NCI-H187 treated with DMSO at 0.1 percent for 48 hours (cell line): Measurements from ENCODE around the gene ARHGAP20.

Experiments used
- DNase-seq: peaks from one replicate; lab custom pipeline; 2025; lab: John Stamatoyannopoulos, UW

Gene ARHGAP20

GRCh38 chr11:110711776-110712658 is at the start of gene ARHGAP20:
Gene ARHGAP20 (minus strand): TSS chr11:110712437. CDS start chr11:110712231, 206 bp downstream.
- DNase-seq: no peak

GRCh38 chr11:110761991-110762390 is 49.8 kb upstream of the ARHGAP20 start:
- DNase-seq: no peak

- no peak for DNase-seq
Measured at GRCh38 chr11:110761131-110761530, 48.9 kb upstream of the ARHGAP20 start.

- DNase-seq: peak; percentile 56
Measured at GRCh38 chr11:110759972-110760381, 47.7 kb upstream of the ARHGAP20 start.

- no peak for DNase-seq
Measured at GRCh38 chr11:110757962-110758755, 45.9 kb upstream of the ARHGAP20 start.

GRCh38 chr11:110757066-110757465 is 44.8 kb upstream of the ARHGAP20 start:
- DNase-seq: no peak

GRCh38 chr11:110755941-110756340 is 43.7 kb upstream of the ARHGAP20 start:
- DNase-seq: no peak

GRCh38 chr11:110752890-110753289 is 40.7 kb upstream of the ARHGAP20 start:
- no peak for DNase-seq

- DNase-seq: no peak
Measured at GRCh38 chr11:110750100-110750499, 37.9 kb upstream of the ARHGAP20 start.

- no peak for DNase-seq
Measured at GRCh38 chr11:110747531-110747930, 35.3 kb upstream of the ARHGAP20 start.

GRCh38 chr11:110738641-110739040 is 26.4 kb upstream of the ARHGAP20 start:
- DNase-seq: no peak

- DNase-seq: no peak
Measured at GRCh38 chr11:110737593-110737992, 25.4 kb upstream of the ARHGAP20 start.

GRCh38 chr11:110736171-110736553 is 23.9 kb upstream of the ARHGAP20 start:
- no peak for DNase-seq

- DNase-seq: no peak
Measured at GRCh38 chr11:110735455-110736170, 23.4 kb upstream of the ARHGAP20 start.

GRCh38 chr11:110734790-110735189 is 22.6 kb upstream of the ARHGAP20 start:
- no peak for DNase-seq

GRCh38 chr11:110730773-110731172 is 18.5 kb upstream of the ARHGAP20 start:
- DNase-seq: no peak

- DNase-seq: no peak
Measured at GRCh38 chr11:110728883-110729282, 16.6 kb upstream of the ARHGAP20 start.

GRCh38 chr11:110728476-110728875 is 16.2 kb upstream of the ARHGAP20 start:
- DNase-seq: no peak

- DNase-seq: no peak
Measured at GRCh38 chr11:110724358-110724757, 12.1 kb upstream of the ARHGAP20 start.

GRCh38 chr11:110720431-110721275 is 8.4 kb upstream of the ARHGAP20 start:
- no peak for DNase-seq

GRCh38 chr11:110716361-110716760 is 4.1 kb upstream of the ARHGAP20 start:
- DNase-seq: no peak
